ENCODE data around the gene EZH1.
A peak's percentile ranks its signal among the peaks of the same experiment; 100 is the strongest.
"Not testable (repeated sequence)": the region's sequence is repeated elsewhere in the genome, so short reads cannot be mapped to it uniquely, and the experiment has no call there.

Gene EZH1

DNA sequence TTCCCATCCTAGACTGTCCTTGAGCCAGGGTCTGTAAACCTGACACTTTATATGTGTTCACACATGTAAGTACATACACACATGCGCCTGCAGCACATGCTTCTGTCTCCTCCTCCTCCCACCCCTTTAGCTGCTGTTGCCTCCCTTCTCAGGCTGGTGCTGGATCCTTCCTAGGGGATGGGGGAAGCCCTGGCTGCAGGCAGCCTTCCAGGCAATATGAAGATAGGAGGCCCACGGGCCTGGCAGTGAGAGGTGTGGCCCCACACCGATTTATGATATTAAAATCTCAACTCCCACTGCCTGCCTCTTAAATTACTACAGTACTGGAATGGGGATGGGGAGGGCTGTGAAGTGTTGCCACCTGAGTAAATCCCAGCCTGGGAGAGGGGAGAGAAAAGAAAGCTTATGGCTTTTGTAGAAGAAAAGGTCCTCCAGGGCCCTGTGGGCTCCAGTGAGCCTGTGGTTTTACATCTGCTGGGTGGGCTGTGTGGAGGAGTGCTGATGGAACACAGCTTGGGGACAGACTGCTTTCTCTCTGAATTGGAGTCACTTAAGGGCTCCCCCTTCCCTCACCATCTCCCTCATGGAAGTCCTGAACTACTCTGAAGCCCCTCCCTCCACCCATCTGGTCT, 34.6 kb upstream of the EZH1 start:
- no peak for DNase-seq (ENCODE audit: low read depth)
- H3K4me3 ChIP-seq (ENCODE audit: low read length), result no peak overlapping the region; the same call in 1 of the 2 replicates
- TF ChIP-seq, protein P1, sequence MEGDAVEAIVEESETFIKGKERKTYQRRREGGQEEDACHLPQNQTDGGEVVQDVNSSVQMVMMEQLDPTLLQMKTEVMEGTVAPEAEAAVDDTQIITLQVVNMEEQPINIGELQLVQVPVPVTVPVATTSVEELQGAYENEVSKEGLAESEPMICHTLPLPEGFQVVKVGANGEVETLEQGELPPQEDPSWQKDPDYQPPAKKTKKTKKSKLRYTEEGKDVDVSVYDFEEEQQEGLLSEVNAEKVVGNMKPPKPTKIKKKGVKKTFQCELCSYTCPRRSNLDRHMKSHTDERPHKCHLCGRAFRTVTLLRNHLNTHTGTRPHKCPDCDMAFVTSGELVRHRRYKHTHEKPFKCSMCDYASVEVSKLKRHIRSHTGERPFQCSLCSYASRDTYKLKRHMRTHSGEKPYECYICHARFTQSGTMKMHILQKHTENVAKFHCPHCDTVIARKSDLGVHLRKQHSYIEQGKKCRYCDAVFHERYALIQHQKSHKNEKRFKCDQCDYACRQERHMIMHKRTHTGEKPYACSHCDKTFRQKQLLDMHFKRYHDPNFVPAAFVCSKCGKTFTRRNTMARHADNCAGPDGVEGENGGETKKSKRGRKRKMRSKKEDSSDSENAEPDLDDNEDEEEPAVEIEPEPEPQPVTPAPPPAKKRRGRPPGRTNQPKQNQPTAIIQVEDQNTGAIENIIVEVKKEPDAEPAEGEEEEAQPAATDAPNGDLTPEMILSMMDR (conservative IDR thresholded peaks at IDR 0.05; ENCODE audit: low read length), result no peak

DNA sequence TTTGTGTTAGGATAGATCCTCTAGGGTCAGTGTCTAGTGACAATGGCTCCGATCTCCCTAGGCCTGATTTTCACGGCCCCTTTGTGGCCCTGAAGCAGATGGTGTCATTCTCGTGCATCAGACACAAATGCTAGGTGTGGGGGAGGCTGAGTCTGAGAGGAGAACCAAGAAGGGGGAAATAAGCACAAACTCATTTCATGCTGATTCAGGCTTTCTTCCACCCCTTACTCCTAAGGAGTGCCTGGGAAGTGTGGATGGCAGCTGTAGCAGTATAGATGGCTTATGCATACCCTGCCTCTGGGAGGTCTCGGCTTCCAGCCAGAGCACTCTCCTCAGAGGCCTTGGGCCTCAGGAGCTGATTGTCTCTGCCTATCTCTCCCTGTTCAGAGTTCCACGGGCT, 33.7 kb upstream of the EZH1 start:
- TF ChIP-seq, protein P1 (conservative IDR thresholded peaks at IDR 0.05; ENCODE audit: low read length), result no peak
- no peak overlapping the region for H3K4me3 ChIP-seq (ENCODE audit: low read length)
- no peak for DNase-seq (ENCODE audit: low read depth)

- DNase-seq (ENCODE audit: low read depth), result no peak
- TF ChIP-seq, protein P1 (conservative IDR thresholded peaks at IDR 0.05; ENCODE audit: low read length), result no peak
- H3K4me3 ChIP-seq (ENCODE audit: low read length), result no peak overlapping the region
Measured at GRCh38 chr17:42775534-42776098, 30.8 kb upstream of the EZH1 start.

DNA sequence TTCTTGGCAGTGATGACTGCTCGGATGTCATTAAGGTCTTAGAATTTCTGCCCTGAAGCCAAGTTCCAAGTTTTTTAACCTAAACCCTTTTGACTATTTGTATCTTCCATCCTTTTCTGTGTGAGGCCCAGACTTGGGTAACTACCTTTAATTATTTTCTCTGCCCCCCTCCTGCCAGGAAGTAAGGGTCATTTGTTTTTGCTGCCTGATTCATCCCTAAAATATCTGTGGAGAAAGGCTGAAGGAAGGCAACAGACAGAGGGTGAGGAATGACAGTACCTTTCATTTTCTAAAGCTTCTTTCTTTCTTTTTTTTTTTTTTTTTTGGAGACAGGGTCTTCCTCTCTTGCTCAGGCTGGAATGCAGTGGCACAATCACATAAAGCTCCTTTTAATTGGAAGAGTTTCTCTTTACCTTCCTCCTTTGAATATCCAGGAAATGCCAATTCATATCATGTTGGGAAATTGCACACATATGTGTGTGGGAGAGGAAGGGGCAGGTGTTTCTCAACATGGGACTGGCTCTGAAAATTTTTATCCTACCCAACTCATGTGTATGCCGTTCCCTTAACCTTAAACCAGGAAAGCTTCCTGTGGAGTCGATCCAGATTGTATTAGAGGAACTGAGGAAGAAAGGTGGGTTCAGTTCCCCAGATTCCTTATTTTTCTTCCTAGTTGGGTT, 29.4 kb upstream of the EZH1 start:
- peak overlapping the region; percentile 97 for H3K4me3 ChIP-seq (ENCODE audit: low read length)
- DNase-seq (ENCODE audit: low read depth), result peak; percentile 49
- TF ChIP-seq, protein P1 (conservative IDR thresholded peaks at IDR 0.05; ENCODE audit: low read length), result no peak

GRCh38 chr17:42773290-42774035, 28.6 kb upstream of the EZH1 start, which contains the start of gene VPS25:
Gene VPS25, plus strand, starts transcription at chr17:42773449. Its CDS starts 27 bp downstream, at chr17:42773476.
- peak within 1 kb of the TSS; percentile 97 for H3K4me3 ChIP-seq (ENCODE audit: low read length)
- TF ChIP-seq, protein P1 (conservative IDR thresholded peaks at IDR 0.05; ENCODE audit: low read length), result peak; percentile 44
- DNase-seq (ENCODE audit: low read depth), result peak; percentile 87

DNA sequence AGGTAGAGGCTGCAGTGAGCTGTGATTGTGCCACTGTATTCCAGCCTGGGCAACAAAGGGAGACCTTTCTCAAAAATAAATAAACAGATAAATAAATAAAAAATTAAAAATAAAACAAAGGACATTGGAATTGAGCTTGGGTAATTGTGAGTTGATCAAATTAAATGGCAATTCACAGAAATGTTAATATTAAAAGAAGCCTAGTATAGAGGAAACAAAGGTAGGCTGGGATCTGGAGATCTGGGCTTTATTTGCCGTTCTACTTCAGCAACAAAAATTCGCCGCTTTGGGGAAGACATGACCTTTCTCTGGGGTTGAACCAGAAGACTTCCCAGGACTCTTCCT, 28.1 kb upstream of the EZH1 start:
- no peak for DNase-seq (ENCODE audit: low read depth)
- TF ChIP-seq, protein P1 (conservative IDR thresholded peaks at IDR 0.05; ENCODE audit: low read length), result no peak
- H3K4me3 ChIP-seq (ENCODE audit: low read length), result peak overlapping the region; percentile 97

GRCh38 chr17:42769964-42770363, 25.1 kb upstream of the EZH1 start:
- not testable (repeated sequence) for DNase-seq (ENCODE audit: low read depth)

GRCh38 chr17:42768006-42768405, 23.2 kb upstream of the EZH1 start:
- H3K4me3 ChIP-seq (ENCODE audit: low read length); DNase-seq (ENCODE audit: low read depth): not testable (repeated sequence)

More at GRCh38 chr17:42769964-42770363, 25.1 kb upstream of the EZH1 start:
- not testable (repeated sequence) for H3K4me3 ChIP-seq (ENCODE audit: low read length)

Data from AG10803 (cell line).